GM12892 (cell line): ENCODE measurements around the gene SATB2.

Experiments used
- DNase-seq: peaks from one replicate; pipeline ENCODE4 v3.0.0; 2011; ENCODE audit not compliant: insufficient read length
- FAIRE-seq: peaks from 2 replicates; lab custom pipeline; 2011; peaks lifted over from hg19 to GRCh38; lab: Jason Lieb, UNC
- POLR2A ChIP-seq: IDR thresholded peaks from 2 replicates; pipeline ENCODE4 v1.6.1; 2011; ENCODE audit warnings: low read depth, low read length, control low read depth
- POLR2AphosphoS5 ChIP-seq: IDR thresholded peaks from 2 replicates; pipeline ENCODE4 v1.6.1; 2011; ENCODE audit warnings: low read depth, low read length, control low read depth
- TAF1 ChIP-seq: IDR thresholded peaks from 2 replicates; pipeline ENCODE4 v1.6.1; 2011; ENCODE audit warnings: low read depth, mild to moderate bottlenecking, control low read depth, low read length, borderline replicate concordance

The SATB2 gene

DNA sequence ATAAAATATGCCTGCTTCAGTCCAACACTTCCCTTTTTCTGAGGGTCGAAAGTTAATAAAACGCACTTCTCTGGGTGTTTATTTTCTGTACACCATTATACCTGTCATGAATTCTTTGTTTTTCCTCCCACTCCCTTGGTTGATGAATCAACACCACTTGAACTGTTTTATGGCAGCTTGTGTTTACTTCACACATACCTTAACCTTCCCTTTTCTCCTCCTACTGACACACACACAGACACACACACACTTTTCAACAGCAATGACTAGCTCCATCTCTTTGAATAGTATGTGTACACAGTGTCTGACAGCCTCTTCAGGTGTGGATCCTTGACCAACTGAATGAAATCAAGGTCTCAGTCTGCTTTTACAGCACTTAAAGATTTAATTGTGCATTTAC, 91.3 kb downstream of the SATB2 start:
- FAIRE-seq (no peak), DNase-seq (no peak)
- TF ChIP-seq POLR2A (no peak), POLR2AphosphoS5 (no peak), TAF1 (no peak)

DNA sequence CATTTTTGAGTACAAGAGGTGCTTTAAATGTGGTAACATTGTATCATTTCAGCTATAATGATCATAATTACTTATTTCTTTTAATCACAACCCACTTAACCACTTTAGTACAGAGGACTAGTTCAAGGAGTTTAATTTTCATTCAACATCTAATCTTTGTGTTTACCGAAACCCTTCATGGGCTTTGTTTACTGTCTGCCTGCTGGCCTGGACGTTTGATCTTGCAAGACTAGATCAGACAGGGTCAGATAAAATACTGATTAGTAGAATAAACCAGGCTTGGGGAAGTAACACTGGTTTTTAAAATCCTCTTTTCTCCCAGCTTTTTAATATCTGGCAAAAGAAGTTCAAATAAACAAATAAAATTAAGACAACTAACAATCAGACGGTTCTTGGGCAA, 93.6 kb downstream of the SATB2 start:
- no peak for TF ChIP-seq POLR2AphosphoS5
- TF ChIP-seq TAF1 = no peak
- no peak for TF ChIP-seq POLR2A
- no peak for FAIRE-seq
- no peak for DNase-seq

DNA sequence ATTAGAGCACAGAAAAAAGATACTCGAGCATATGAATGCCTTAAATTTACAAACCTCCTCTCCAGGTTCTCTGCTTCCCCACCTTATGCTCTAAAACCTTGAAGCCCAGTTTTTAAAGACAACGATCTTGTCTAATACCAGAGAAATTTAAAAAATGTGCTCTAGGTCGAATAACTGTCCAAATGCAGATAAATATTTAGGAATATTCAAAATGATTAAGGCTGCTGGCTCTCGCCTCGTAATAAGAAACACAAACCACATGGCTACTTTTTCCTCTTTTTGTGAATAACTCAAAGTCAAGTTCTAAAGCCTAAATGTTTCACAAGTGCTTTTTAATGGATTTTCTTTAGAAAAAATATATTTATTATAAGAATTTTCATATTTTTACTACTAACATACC, 101.3 kb downstream of the SATB2 start:
- TF ChIP-seq POLR2A (no peak), TAF1 (no peak), POLR2AphosphoS5 (no peak)
- DNase-seq (no peak), FAIRE-seq (no peak)

DNA sequence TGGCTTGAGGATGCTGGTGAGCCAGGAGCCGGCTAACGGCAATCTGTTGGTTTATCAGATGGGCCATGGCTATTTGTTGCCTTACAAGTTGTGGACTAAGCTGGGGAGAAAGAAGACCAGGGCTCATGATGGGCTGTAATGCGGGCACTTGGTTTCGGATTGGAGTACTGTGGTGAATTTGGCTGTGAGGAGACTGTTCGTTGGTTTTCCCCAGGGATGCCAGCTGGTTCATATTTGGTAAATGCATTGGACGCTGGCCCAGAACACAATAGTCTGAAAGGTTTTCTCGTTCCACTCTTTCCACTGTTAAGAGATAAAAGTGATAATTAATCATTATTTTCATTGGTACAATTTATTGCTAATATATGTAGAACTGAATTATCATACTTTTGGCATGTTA, 108.9 kb downstream of the SATB2 start:
- DNase-seq (no peak), FAIRE-seq (no peak)
- no peak for TF ChIP-seq POLR2AphosphoS5
- no peak for TF ChIP-seq TAF1
- TF ChIP-seq POLR2A = no peak

DNA sequence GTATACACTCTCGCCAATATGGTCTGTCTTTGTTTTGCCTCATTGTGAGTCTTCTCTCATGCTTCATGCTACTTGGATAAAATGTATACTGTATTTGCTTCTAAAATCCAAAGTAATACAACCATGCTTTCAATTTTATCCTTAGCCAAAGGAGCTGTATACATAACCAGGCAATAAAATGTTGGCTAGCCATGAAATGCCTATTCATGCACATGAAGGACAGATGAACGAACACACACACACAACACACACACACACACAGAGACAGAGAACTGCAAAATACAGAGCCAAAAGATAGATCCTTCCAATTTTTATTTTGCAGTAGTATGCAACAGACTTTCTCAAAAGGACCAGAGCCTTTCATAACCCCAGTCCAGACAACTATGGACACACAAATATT, 113.7 kb downstream of the SATB2 start:
- FAIRE-seq (no peak), DNase-seq (no peak)
- TF ChIP-seq TAF1 = no peak
- no peak for TF ChIP-seq POLR2AphosphoS5
- no peak for TF ChIP-seq POLR2A

DNA sequence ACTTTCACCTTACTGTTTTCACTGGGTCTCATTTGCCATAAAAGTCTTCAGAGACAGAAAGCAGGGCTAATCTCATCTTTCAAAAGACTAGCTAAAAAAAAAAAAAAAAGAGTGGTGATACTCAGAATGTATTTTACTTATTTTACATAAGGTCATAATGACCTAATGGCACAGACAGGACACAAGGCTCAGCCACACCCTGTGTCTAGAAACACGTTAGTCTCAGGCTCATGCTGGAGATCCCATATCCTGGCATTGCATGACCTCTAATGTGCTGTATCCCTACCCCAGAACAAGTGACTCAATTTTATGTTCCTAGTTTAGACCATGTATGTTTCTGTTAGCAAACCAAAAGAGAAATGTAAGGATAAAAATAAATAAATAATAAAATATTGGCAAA, 115.4 kb downstream of the SATB2 start:
- TF ChIP-seq TAF1 = no peak
- TF ChIP-seq POLR2A = no peak
- TF ChIP-seq POLR2AphosphoS5 = no peak
- DNase-seq (no peak), FAIRE-seq (no peak)

DNA sequence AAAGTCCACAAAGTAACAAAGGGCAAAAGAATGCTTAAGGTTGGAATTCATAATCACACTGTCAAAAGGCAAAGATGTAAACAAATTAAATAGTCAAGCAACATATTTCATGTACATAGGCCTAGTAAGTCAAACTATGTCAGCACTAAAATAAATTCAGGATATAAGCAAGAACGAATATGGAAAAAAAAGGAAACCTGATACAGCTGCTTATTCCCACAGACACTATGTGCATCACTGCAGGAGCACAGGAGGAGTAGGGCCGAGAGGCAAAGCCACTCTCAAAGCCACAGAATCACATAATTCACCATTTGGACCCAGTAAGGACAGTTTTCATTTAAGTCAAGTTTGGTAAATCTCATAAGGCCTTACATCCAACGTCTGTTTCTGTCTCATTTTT, 116.6 kb downstream of the SATB2 start:
- FAIRE-seq (no peak), DNase-seq (no peak)
- TF ChIP-seq POLR2A (no peak), TAF1 (no peak), POLR2AphosphoS5 (no peak)

DNA sequence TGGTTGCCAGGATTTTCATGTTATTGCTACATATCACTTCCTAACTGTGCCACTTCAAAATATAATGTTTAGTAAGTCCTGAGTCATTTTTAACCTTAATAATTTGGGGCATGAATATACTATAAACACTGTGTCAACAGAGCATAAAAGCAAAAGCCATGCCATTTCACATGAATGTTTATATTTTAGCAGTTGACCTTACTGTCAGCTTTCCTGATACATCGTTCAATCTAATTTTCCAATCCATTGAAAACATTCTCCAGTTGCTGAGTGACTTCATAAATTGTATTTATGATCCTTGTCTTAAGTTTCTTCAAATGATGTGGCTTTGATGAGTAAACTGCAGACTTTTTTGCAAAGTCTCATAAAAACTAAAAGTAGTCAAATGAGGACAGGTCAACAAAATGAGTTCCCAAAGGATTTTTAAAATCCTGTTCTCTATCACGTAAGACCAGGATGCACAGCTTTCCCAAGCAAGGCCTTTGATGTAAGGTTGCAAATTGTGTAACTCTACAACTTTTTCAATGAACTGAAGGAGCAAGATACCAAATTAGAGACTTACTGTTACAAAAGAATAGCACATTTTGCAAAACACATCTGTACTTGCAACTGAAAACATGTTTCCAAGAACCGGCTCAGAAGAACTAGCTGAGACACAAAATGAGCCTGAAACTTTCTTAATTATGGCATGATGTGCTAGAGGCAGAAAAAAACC, 117.7 kb downstream of the SATB2 start:
- FAIRE-seq (no peak), DNase-seq (no peak)
- no peak for TF ChIP-seq TAF1
- TF ChIP-seq POLR2A = no peak
- no peak for TF ChIP-seq POLR2AphosphoS5

DNA sequence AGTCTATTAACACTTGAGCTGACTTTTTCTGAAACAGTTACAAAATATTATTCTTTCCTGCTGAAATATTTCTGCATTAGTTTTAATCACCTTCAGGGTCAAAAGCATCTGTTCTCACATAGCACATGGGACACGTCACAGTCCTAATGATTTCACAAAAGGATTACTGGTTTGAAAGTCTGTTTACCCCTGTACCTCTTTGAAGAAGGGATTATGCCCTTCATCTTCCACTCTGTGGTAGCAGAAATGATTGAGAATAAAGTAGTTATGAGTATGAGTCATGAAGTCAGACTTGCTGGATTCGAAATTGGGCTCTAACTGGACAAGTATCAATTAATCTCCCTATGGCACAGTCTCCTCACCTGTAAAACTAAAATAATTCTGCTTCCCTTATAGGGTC, 121.2 kb downstream of the SATB2 start:
- TF ChIP-seq POLR2A = no peak
- FAIRE-seq (no peak), DNase-seq (no peak)

DNA sequence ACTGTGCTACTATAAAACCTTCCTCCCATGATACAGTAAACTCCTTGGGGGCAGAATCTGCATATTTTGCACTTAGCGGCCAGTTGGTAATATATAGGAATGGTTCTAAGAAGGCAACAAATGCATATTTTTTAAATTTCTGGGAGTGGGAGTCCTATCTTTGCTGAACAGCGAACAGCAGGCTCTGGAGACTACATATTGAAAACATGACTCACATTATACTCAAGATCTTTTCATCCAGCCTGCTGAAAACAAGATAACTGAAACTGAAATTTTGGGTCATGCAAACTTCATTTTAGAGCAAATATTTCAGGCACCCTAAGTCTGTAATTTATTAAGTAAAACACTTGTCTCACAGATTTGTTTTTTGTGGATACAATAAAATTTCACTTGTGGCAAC, 122.2 kb downstream of the SATB2 start:
- TF ChIP-seq POLR2A (no peak), POLR2AphosphoS5 (no peak), TAF1 (no peak)
- FAIRE-seq (no peak), DNase-seq (no peak)

DNA sequence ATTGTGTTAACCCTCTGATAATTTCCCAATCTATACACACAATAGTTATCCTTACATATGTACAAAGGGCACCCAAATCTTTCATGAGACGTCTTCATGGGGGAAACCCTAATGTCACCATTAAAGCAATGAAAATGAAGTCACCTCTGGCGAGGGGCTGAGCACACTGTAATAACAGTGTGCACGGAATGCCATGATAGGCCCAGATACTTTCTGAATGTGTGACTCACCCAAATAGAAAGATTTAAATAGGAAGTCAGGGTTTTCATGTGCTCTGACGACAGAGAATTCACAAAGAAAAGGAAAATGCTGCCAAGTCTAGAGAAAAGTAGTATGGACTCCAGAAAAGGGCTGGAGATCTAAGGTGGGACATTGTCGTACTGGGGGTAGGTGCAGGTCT, 128.3 kb downstream of the SATB2 start:
- DNase-seq (no peak), FAIRE-seq (no peak)
- TF ChIP-seq POLR2AphosphoS5 (no peak), TAF1 (no peak)

DNA sequence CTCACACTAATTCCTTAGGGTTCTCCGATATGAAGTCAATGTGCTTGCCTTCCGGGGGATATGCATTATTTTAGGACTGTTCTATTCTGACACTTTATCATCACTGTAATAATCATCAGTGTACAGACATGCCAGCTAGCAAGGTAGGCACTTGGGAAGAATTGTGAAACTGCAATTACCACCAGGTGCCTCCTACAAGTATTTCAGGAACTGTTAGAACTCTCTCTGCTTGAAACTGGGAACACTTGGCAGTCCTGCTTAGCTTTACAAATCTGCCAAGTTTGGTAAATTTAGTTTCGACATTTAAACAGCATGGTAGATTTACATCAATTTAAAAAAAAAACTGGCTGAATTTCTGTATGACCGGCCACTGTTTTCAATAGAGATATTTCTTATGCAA, 128.7 kb downstream of the SATB2 start:
- DNase-seq (no peak), FAIRE-seq (no peak)
- TF ChIP-seq POLR2A = no peak
- no peak for TF ChIP-seq POLR2AphosphoS5
- TF ChIP-seq TAF1 = no peak

DNA sequence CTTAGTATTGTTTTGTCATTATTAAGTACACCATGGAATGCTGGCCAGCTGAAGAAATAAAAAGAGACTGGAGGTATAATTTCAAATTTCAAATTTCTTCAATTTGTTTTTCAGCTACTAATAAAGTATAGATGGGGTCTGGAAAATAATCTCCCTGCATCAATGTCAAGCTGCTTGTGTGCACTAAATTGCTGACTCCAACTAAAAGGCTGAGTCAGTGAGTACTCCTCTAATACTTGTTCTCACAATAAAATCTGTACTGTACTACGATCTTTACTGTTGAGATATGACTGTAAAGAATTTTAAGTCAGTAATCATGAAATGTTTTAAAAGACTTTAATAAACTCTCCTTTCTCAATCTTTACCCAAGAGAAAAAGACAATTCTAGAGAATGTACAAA, 131.9 kb downstream of the SATB2 start:
- no peak for TF ChIP-seq TAF1
- no peak for TF ChIP-seq POLR2AphosphoS5
- no peak for TF ChIP-seq POLR2A
- DNase-seq (no peak), FAIRE-seq (no peak)

DNA sequence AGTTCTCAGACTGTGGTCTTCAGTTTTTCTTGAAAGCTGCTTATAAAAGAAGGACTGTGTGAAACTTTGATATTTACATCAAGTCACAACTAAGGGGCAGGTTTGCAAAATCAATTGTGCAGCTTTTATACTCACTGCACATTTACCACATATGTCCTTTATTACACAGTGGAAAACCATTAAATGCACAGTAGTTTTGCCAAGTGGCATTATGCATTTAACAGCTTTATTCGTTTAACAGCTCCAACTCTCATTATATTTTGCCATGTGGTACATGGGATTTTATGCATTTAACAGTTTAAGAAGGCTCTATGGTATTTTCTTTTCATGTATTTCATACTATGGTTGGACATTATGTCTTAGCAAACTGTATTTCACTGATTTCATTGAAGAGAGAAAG, 135.6 kb downstream of the SATB2 start:
- FAIRE-seq (no peak), DNase-seq (no peak)
- TF ChIP-seq POLR2A (no peak), POLR2AphosphoS5 (no peak), TAF1 (no peak)
